Prostate gland (tissue), 2 donors: ENCODE data around the gene LZTS3. TPM values are rescaled to one million over a fixed set of nuclear protein-coding genes. Genes with fewer than 3 reads are reported as not detected.
"Not testable (repeated sequence)": the region's sequence is repeated elsewhere in the genome, so short reads cannot be mapped to it uniquely, and the experiment has no call there.

Source experiments
- DNase-seq: peaks from one replicate; pipeline ENCODE4 v3.0.0-alpha.2; 2019; ENCODE audit warnings: low spot score
- H3K27ac ChIP-seq, 2 donors: fragments of 200-600 bp; sonication (generic); 2 replicates each; pipeline ENCODE4 v1.5.1; 2017 to 2019
- H3K27me3 ChIP-seq: fragments of 200-600 bp; sonication (generic); replicated peaks from 2 replicates; pipeline ENCODE4 v1.5.1; 2019; ENCODE audit not compliant: insufficient read depth
- H3K36me3 ChIP-seq, 2 donors: fragments of 200-600 bp; sonication (generic); 1 replicate in 1 of 2; 2 replicates in 1 of 2; pipeline versions ENCODE4 v1.5.1 to v1.8.1; 2017 to 2019
- H3K4me1 ChIP-seq: fragments of 200-600 bp; sonication (generic); replicated peaks from 2 replicates; pipeline ENCODE4 v1.5.1; 2019
- H3K4me3 ChIP-seq, 2 donors: fragments of 200-600 bp; sonication (generic); 2 replicates each; pipeline ENCODE4 v1.5.1; 2017 to 2019
- H3K9me3 ChIP-seq: fragments of 200-600 bp; sonication (generic); 2 replicates; pipeline ENCODE4 v1.5.1; 2017
- CTCF ChIP-seq, 4 experiments: fragments of 200-600 bp in 2 of 4; fragments of 450-650 bp in 2 of 4; sonication (generic) in 2 of 4; IDR thresholded peaks; 1 replicate in 3 of 4; 2 replicates in 1 of 4; pipeline ENCODE4 v1.5.1; 2016 to 2019; ENCODE audit warnings: antibody characterized with exemption in 4 of 4, mild to moderate bottlenecking in 2 of 4, moderate library complexity in 2 of 4
- POLR2A ChIP-seq: fragments of 450-650 bp; IDR thresholded peaks from one replicate; pipeline ENCODE4 v1.6.1; 2016; ENCODE audit warnings: antibody characterized with exemption, mild to moderate bottlenecking
- POLR2AphosphoS5 ChIP-seq: sonication (generic); formaldehyde crosslinking; IDR thresholded peaks from one replicate; pipeline ENCODE4 v1.6.1; 2017; ENCODE audit warnings: antibody characterized with exemption
- WGBS: methylation state at CpG from one replicate; pipeline ENCODE4 v1.1.5; 2018; 5-methylcytosine and 5-hydroxymethylcytosine counted together
- intact Hi-C: fragments of 100-400 bp; cut with DNase I; formaldehyde crosslinking; loops from one replicate; pipeline ENCODE4 v1.14.2; 2022
- total RNA-seq, 2 donors: library from RNA; depleted of rRNA; stranded (reverse); fragments of >200 nt; gene quantifications; one replicate each; pipeline ENCODE4 v1.1.0, GENCODE V29; 2016

The LZTS3 gene
- total RNA-seq, 2 donors from 2014 or later, result 23.7 to 29.1 TPM

GRCh38 chr20:3183896-3184612 lies 10.7 kb upstream of the LZTS3 start:
- TF ChIP-seq POLR2A (no peak), CTCF (IDR thresholded peaks at IDR 0.05) (no peak), POLR2AphosphoS5 (no peak)
- intact Hi-C loops, result no loop called here

GRCh38 chr20:3182429-3182828 lies 9.1 kb upstream of the LZTS3 start:
- DNase-seq, H3K9me3 ChIP-seq, H3K27ac ChIP-seq, H3K4me3 ChIP-seq, H3K4me1 ChIP-seq, H3K36me3 ChIP-seq, H3K27me3 ChIP-seq, intact Hi-C loops: not testable (repeated sequence)
- 97% methylated on average over 5 of the region's 5 CpGs for WGBS

More at GRCh38 chr20:3183896-3184612, 10.7 kb upstream of the LZTS3 start:
- Histone ChIP-seq H3K27ac (no peak overlapping the region), H3K4me1 (no peaks in the 10 kb centered on the region), H3K27me3 (no peaks in the 10 kb centered on the region), H3K4me3 (no peak overlapping the region), H3K36me3 (no peaks in the 10 kb centered on the region), H3K9me3 (no peaks in the 10 kb centered on the region)
- WGBS, result 65% methylated on average over 3 of the region's 3 CpGs
- no peak for DNase-seq

- 59% methylated on average over 5 of the region's 5 CpGs for WGBS
- H3K9me3 ChIP-seq, result no peaks in the 10 kb centered on the region
- TF ChIP-seq CTCF (IDR thresholded peaks at IDR 0.05) (no peak), POLR2AphosphoS5 (no peak), POLR2A (no peak)
- H3K4me3 ChIP-seq, result no peak overlapping the region
- no peak overlapping the region for H3K27ac ChIP-seq
- DNase-seq, result no peak
- H3K36me3 ChIP-seq, result no peaks in the 10 kb centered on the region
- H3K27me3 ChIP-seq, result no peaks in the 10 kb centered on the region
- H3K4me1 ChIP-seq, result no peaks in the 10 kb centered on the region
- intact Hi-C loops, result no loop called here
Measured at GRCh38 chr20:3181270-3181669, 7.9 kb upstream of the LZTS3 start.

GRCh38 chr20:3180319-3180718 lies 7.0 kb upstream of the LZTS3 start:
- no peaks in the 10 kb centered on the region for H3K9me3 ChIP-seq
- no peaks in the 10 kb centered on the region for H3K27me3 ChIP-seq
- intact Hi-C loops, result no loop called here
- H3K36me3 ChIP-seq, result no peaks in the 10 kb centered on the region
- WGBS, result 90% methylated on average over 4 of the region's 4 CpGs
- no peak overlapping the region for H3K27ac ChIP-seq
- H3K4me3 ChIP-seq, result no peak overlapping the region
- no peaks in the 10 kb centered on the region for H3K4me1 ChIP-seq
- no peak for DNase-seq
- TF ChIP-seq POLR2AphosphoS5 (no peak), CTCF (IDR thresholded peaks at IDR 0.05) (no peak), POLR2A (no peak)

DNA sequence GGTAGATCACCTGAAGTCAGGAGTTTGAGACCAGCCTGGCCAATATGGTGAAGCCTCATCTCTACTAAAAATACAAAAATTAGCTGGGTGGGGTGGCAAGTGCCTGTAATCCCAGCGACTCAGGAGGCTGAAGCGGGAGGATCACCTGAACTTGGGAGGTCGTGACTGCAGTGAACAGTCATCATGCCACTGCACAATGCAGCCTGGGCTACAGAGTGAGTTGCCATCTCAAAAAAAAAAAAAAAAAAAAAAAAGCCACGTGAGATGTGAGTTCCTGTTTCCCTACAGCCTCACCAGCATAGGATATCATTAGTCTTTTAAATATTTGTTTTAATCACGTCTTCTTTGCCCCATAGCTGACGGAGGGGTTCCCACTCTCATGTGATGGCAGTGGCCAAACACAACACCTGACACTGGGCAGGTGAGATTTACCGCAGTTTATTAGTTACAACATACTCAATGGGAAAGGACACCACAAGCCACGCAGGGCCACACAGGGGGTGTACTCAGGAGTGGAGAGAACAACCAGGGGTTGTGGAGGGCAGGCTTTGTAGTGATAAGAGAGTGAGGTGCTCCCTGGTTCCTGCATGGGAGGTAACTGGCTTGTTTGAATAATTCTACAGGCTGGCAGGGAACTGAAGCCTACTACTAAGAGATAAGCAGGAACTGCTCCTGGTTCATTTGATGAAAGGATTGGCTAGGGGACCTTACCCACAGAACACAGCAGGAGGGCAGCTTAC lies 4.6 kb upstream of the LZTS3 start:
- no peak for DNase-seq
- Histone ChIP-seq H3K36me3 (no peaks in the 10 kb centered on the region), H3K4me1 (no peaks in the 10 kb centered on the region), H3K9me3 (no peaks in the 10 kb centered on the region), H3K27me3 (no peaks in the 10 kb centered on the region), H3K4me3 (no peak overlapping the region), H3K27ac (no peak overlapping the region)
- 78% methylated on average over 8 of the region's 8 CpGs for WGBS
- intact Hi-C loops, result no loop called here
- TF ChIP-seq CTCF (IDR thresholded peaks at IDR 0.05) (no peak), POLR2AphosphoS5 (no peak), POLR2A (no peak)
